GM23338 (cell line): Measurements from ENCODE around the gene FBXL19. TPM values are rescaled to one million over a fixed set of nuclear protein-coding genes. Genes with fewer than 3 reads are reported as not detected.

Source experiments
- ATAC-seq: fragments of 200-7000 bp; cut with Tn5 transposase; 3 replicates; pipeline ENCODE4 v1.9.1; 2020
- DNase-seq: peaks from one replicate; pipeline ENCODE4 v3.0.0-alpha.2; 2015; ENCODE audit warnings: low spot score
- H2AFZ ChIP-seq: fragments of 200-600 bp; sonication (generic); 2 replicates; pipeline ENCODE4 v1.8.0; 2016; ENCODE audit warnings: antibody characterized with exemption, mild to moderate bottlenecking, moderate library complexity
- H3F3A ChIP-seq: fragments of 200-600 bp; sonication (generic); replicated peaks from 2 replicates; pipeline ENCODE4 v1.8.0; 2017; ENCODE audit warnings: antibody characterized with exemption, mixed run types, low read depth
- H3K27ac ChIP-seq: fragments of 200-600 bp; sonication (generic); 2 replicates; pipeline ENCODE4 v1.6.1; 2016; ENCODE audit warnings: low read depth
- H3K27me3 ChIP-seq: fragments of 200-600 bp; sonication (generic); 2 replicates; pipeline ENCODE4 v1.8.0; 2016; ENCODE audit warnings: mild to moderate bottlenecking, mixed run types, moderate library complexity; ENCODE audit not compliant: insufficient read depth
- H3K36me3 ChIP-seq: fragments of 200-600 bp; sonication (generic); 2 replicates; pipeline ENCODE4 v1.8.0; 2016; ENCODE audit warnings: mild to moderate bottlenecking; ENCODE audit not compliant: insufficient read depth
- H3K4me1 ChIP-seq: fragments of 200-600 bp; sonication (generic); 2 replicates; pipeline ENCODE4 v1.8.0; 2016; ENCODE audit warnings: mild to moderate bottlenecking, moderate library complexity; ENCODE audit not compliant: insufficient read depth
- H3K4me2 ChIP-seq: fragments of 200-600 bp; sonication (generic); 2 replicates; pipeline ENCODE4 v1.7.1; 2017; ENCODE audit warnings: mixed run types
- H3K4me3 ChIP-seq: fragments of 200-600 bp; sonication (generic); 2 replicates; pipeline ENCODE4 v1.6.1; 2016; ENCODE audit warnings: mixed run types
- H3K79me2 ChIP-seq: fragments of 200-600 bp; sonication (generic); replicated peaks from 2 replicates; pipeline ENCODE4 v1.8.0; 2017; ENCODE audit warnings: mild to moderate bottlenecking; ENCODE audit not compliant: insufficient read depth
- H3K9me2 ChIP-seq: fragments of 200-600 bp; sonication (generic); 2 replicates; pipeline ENCODE4 v1.8.0; 2017; ENCODE audit not compliant: insufficient read depth
- H4K20me1 ChIP-seq: fragments of 200-600 bp; sonication (generic); replicated peaks from 2 replicates; pipeline ENCODE4 v1.8.0; 2017; ENCODE audit warnings: mild to moderate bottlenecking; ENCODE audit not compliant: insufficient read depth
- H3K27ac Mint-ChIP-seq: 2 replicates; pipeline ENCODE4 v1.8.0; 2020; ENCODE audit warnings: inconsistent platforms, mild to moderate bottlenecking, moderate library complexity, mixed read lengths
- H3K27me3 Mint-ChIP-seq: 3 replicates; pipeline ENCODE4 v1.8.0; 2022; ENCODE audit warnings: low read depth, mild to moderate bottlenecking, moderate library complexity, mixed read lengths, inconsistent platforms; ENCODE audit not compliant: insufficient read depth, poor library complexity
- H3K36me3 Mint-ChIP-seq: 3 replicates; pipeline ENCODE4 v1.8.0; 2021; ENCODE audit warnings: low read depth, mild to moderate bottlenecking, inconsistent platforms, moderate library complexity, mixed read lengths
- H3K4me1 Mint-ChIP-seq: 3 replicates; pipeline ENCODE4 v1.8.0; 2020; ENCODE audit warnings: mild to moderate bottlenecking, inconsistent platforms, mixed read lengths
- H3K4me3 Mint-ChIP-seq: 3 replicates; pipeline ENCODE4 v1.8.0; 2021; ENCODE audit warnings: moderate library complexity, mild to moderate bottlenecking, inconsistent platforms, mixed read lengths
- H3K9me3 Mint-ChIP-seq: 3 replicates; pipeline ENCODE4 v1.8.0; 2020; ENCODE audit warnings: moderate library complexity, mild to moderate bottlenecking, inconsistent platforms, mixed read lengths
- CREB1 ChIP-seq: fragments of 250-450 bp; sonication (Bioruptor Pico); IDR thresholded peaks from 2 replicates; pipeline ENCODE4 v1.5.0; 2020; ENCODE audit warnings: low read depth, mild to moderate bottlenecking, moderate library complexity
- POLR2AphosphoS5 ChIP-seq: IDR thresholded peaks from 2 replicates; pipeline ENCODE4 v1.6.1; 2016; ENCODE audit warnings: antibody characterized with exemption, low read depth
- ZNF114 ChIP-seq: fragments of 250-450 bp; sonication (Bioruptor Pico); IDR thresholded peaks from 2 replicates; pipeline ENCODE4 v1.5.0; 2020; ENCODE audit warnings: mild to moderate bottlenecking, moderate library complexity
- polyA plus RNA-seq: library from polyadenylated mRNA; unstranded; fragments of >200 nt; fragmentation: Nextera tagmentation; extraction: Ambion mirVana; gene quantifications from 2 replicates; pipeline ENCODE4 v1.2.1, GENCODE V29; 2016
- total RNA-seq: library from RNA; depleted of rRNA; stranded (reverse); fragments of >200 nt; shearing (Covaris generic); gene quantifications from 2 replicates; pipeline ENCODE4 v1.2.3, GENCODE V29; 2014
- TF ChIP-seq, protein P1 (sequence below): fragments of 250-450 bp; sonication (Bioruptor Pico); IDR thresholded peaks from 2 replicates; pipeline ENCODE4 v1.5.0; 2020; ENCODE audit warnings: mild to moderate bottlenecking, moderate library complexity
- TF ChIP-seq, protein P2 (sequence below): IDR thresholded peaks from 2 replicates; pipeline ENCODE4 v1.6.1; 2016; ENCODE audit warnings: antibody characterized with exemption
- TF ChIP-seq, protein P3 (sequence below), 2 experiments: fragments of 200-600 bp in 1 of 2; sonication (generic) in 1 of 2; conservative IDR thresholded peaks; 2 replicates each; pipeline versions ENCODE4 v1.5.1 to v1.6.1; 2016 to 2017; ENCODE audit warnings: antibody characterized with exemption in 2 of 2, low read depth in 2 of 2, mild to moderate bottlenecking in 2 of 2, moderate library complexity in 1 of 2

The FBXL19 gene
- total and polyA plus RNA-seq, 2 experiments from 2014 or later, result 12.5 to 71.5 TPM

DNA sequence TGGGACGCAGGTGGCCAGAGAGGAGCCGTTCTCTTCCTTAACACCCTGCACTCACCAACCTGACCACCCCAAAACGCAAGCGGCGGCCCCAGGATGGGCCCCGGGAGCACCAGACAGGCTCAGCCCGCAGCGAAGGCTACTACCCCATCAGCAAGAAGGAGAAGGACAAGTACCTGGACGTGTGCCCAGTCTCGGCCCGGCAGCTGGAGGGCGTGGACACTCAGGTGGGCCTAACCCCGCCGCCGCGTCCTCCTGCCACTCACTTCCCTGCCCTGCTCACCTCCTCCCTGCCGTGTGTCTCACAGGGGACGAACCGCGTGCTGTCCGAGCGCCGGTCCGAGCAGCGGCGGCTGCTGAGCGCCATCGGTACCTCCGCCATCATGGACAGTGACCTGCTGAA, 57.1 kb downstream of the FBXL19 start:
- Histone ChIP-seq H3K27me3 (no peaks in the 10 kb centered on the region), H3K36me3 (peaks cover 9% of the 10 kb centered on the region; the same call in 1 of the 2 replicates), H3F3A (peaks cover 10% of the 10 kb centered on the region), H3K27ac (no peak overlapping the region), H3K4me3 (no peak overlapping the region), H4K20me1 (peaks cover 16% of the 10 kb centered on the region), H3K4me2 (no peak overlapping the region), H2AFZ (no peak overlapping the region), H3K79me2 (no peaks in the 10 kb centered on the region), H3K9me2 (no peaks in the 10 kb centered on the region), H3K4me1 (no peaks in the 10 kb centered on the region)
- Mint-ChIP-seq H3K4me3 (no peak overlapping the region), H3K9me3 (peaks cover 2% of the 10 kb centered on the region; the same call in 1 of the 3 replicates), H3K27me3 (peaks cover 16% of the 10 kb centered on the region), H3K27ac (no peak overlapping the region), H3K36me3 (peaks cover 54% of the 10 kb centered on the region), H3K4me1 (peaks cover 2% of the 10 kb centered on the region; the same call in 2 of the 3 replicates)
- DNase-seq (no peak), ATAC-seq (no peak)
- TF ChIP-seq CREB1 (no peak), ZNF114 (CRISPR knock-in tag) (no peak), POLR2AphosphoS5 (no peak)
- TF ChIP-seq, protein P1, sequence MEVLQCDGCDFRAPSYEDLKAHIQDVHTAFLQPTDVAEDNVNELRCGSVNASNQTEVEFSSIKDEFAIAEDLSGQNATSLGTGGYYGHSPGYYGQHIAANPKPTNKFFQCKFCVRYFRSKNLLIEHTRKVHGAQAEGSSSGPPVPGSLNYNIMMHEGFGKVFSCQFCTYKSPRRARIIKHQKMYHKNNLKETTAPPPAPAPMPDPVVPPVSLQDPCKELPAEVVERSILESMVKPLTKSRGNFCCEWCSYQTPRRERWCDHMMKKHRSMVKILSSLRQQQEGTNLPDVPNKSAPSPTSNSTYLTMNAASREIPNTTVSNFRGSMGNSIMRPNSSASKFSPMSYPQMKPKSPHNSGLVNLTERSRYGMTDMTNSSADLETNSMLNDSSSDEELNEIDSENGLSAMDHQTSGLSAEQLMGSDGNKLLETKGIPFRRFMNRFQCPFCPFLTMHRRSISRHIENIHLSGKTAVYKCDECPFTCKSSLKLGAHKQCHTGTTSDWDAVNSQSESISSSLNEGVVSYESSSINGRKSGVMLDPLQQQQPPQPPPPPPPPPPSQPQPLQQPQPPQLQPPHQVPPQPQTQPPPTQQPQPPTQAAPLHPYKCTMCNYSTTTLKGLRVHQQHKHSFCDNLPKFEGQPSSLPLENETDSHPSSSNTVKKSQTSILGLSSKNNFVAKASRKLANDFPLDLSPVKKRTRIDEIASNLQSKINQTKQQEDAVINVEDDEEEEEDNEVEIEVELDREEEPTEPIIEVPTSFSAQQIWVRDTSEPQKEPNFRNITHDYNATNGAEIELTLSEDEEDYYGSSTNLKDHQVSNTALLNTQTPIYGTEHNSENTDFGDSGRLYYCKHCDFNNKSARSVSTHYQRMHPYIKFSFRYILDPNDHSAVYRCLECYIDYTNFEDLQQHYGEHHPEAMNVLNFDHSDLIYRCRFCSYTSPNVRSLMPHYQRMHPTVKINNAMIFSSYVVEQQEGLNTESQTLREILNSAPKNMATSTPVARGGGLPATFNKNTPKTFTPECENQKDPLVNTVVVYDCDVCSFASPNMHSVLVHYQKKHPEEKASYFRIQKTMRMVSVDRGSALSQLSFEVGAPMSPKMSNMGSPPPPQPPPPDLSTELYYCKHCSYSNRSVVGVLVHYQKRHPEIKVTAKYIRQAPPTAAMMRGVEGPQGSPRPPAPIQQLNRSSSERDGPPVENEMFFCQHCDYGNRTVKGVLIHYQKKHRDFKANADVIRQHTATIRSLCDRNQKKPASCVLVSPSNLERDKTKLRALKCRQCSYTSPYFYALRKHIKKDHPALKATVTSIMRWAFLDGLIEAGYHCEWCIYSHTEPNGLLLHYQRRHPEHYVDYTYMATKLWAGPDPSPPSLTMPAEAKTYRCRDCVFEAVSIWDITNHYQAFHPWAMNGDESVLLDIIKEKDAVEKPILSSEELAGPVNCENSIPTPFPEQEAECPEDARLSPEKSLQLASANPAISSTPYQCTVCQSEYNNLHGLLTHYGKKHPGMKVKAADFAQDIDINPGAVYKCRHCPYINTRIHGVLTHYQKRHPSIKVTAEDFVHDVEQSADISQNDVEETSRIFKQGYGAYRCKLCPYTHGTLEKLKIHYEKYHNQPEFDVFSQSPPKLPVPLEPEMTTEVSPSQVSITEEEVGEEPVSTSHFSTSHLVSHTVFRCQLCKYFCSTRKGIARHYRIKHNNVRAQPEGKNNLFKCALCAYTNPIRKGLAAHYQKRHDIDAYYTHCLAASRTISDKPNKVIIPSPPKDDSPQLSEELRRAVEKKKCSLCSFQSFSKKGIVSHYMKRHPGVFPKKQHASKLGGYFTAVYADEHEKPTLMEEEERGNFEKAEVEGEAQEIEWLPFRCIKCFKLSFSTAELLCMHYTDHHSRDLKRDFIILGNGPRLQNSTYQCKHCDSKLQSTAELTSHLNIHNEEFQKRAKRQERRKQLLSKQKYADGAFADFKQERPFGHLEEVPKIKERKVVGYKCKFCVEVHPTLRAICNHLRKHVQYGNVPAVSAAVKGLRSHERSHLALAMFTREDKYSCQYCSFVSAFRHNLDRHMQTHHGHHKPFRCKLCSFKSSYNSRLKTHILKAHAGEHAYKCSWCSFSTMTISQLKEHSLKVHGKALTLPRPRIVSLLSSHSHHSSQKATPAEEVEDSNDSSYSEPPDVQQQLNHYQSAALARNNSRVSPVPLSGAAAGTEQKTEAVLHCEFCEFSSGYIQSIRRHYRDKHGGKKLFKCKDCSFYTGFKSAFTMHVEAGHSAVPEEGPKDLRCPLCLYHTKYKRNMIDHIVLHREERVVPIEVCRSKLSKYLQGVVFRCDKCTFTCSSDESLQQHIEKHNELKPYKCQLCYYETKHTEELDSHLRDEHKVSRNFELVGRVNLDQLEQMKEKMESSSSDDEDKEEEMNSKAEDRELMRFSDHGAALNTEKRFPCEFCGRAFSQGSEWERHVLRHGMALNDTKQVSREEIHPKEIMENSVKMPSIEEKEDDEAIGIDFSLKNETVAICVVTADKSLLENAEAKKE (CRISPR knock-in tag), result no peak
- TF ChIP-seq, protein P2, sequence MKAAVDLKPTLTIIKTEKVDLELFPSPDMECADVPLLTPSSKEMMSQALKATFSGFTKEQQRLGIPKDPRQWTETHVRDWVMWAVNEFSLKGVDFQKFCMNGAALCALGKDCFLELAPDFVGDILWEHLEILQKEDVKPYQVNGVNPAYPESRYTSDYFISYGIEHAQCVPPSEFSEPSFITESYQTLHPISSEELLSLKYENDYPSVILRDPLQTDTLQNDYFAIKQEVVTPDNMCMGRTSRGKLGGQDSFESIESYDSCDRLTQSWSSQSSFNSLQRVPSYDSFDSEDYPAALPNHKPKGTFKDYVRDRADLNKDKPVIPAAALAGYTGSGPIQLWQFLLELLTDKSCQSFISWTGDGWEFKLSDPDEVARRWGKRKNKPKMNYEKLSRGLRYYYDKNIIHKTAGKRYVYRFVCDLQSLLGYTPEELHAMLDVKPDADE, result no peak
- TF ChIP-seq, protein P3, sequence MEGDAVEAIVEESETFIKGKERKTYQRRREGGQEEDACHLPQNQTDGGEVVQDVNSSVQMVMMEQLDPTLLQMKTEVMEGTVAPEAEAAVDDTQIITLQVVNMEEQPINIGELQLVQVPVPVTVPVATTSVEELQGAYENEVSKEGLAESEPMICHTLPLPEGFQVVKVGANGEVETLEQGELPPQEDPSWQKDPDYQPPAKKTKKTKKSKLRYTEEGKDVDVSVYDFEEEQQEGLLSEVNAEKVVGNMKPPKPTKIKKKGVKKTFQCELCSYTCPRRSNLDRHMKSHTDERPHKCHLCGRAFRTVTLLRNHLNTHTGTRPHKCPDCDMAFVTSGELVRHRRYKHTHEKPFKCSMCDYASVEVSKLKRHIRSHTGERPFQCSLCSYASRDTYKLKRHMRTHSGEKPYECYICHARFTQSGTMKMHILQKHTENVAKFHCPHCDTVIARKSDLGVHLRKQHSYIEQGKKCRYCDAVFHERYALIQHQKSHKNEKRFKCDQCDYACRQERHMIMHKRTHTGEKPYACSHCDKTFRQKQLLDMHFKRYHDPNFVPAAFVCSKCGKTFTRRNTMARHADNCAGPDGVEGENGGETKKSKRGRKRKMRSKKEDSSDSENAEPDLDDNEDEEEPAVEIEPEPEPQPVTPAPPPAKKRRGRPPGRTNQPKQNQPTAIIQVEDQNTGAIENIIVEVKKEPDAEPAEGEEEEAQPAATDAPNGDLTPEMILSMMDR (conservative IDR thresholded peaks at IDR 0.05; ENCODE audit: low read depth in 2 of 2), result no peak
